HepG2 (cell line): ENCODE data around the gene SYNGR4. TPM values are rescaled to one million over a fixed set of nuclear protein-coding genes. Genes with fewer than 3 reads are reported as not detected.

Source experiments
- ATAC-seq: fragments of 200-7000 bp; cut with Tn5 transposase; 3 replicates; pipeline ENCODE4 v1.9.1; 2020; ENCODE audit warnings: mild to moderate bottlenecking, moderate library complexity
- BruUV-seq: library from RNA; stranded (reverse); fragments of 400-500 nt; replicated peaks from 2 replicates; lab custom pipeline; 2021; lab: Mats Ljungman, UMichigan
- CTCF ChIA-PET: fragments of 300-600 bp; formaldehyde crosslinking; extraction: SDS; loops from one replicate; lab custom pipeline; 2021; ENCODE audit warnings: low total read pairs, inconsistent platforms, low intra/inter-chr PET ratio; lab: Yijun Ruan, JAX
- POLR2A ChIA-PET: fragments of 350-600 bp; sonication (Branson Sonifier 250); formaldehyde crosslinking; loops from one replicate; lab custom pipeline; 2020; ENCODE audit warnings: antibody characterized with exemption, inconsistent platforms; lab: Yijun Ruan, JAX
- DNase-seq: peaks from one replicate; pipeline ENCODE4 v3.0.0-alpha.2; 2015; ENCODE audit warnings: low spot score
- FAIRE-seq: peaks from 3 replicates; lab custom pipeline; 2011; peaks lifted over from hg19 to GRCh38; lab: Jason Lieb, UNC
- H2AFZ ChIP-seq: one replicate; pipeline ENCODE4 v1.6.1; 2011; ENCODE audit warnings: low read length, inconsistent platforms
- H3K27ac ChIP-seq: fragments of 300-600 bp; 3 replicates; pipeline ENCODE4 v1.8.0; 2011; ENCODE audit warnings: mixed run types, mild to moderate bottlenecking, mixed read lengths, low read length, inconsistent platforms; ENCODE audit not compliant: insufficient read depth; ENCODE audit errors: extremely low read length
- H3K27me3 ChIP-seq, 2 experiments: fragments of 200-600 bp in 1 of 2; 2 replicates in 1 of 2; 3 replicates in 1 of 2; pipeline versions ENCODE4 v1.6.0 to v1.8.0; 2011; ENCODE audit warnings: low read length in 2 of 2, mild to moderate bottlenecking in 2 of 2, moderate library complexity in 2 of 2, inconsistent platforms in 1 of 2; ENCODE audit not compliant: insufficient read depth in 2 of 2, control insufficient read depth in 1 of 2
- H3K36me3 ChIP-seq, 2 experiments: fragments of 200-600 bp in 1 of 2; replicated peaks in 1 of 2; 2 replicates in 1 of 2; 3 replicates in 1 of 2; pipeline versions ENCODE4 v1.5.1 to v1.8.0; 2011; ENCODE audit warnings: low read length in 2 of 2, inconsistent platforms in 1 of 2; ENCODE audit not compliant: insufficient read depth in 2 of 2, control insufficient read depth in 1 of 2
- H3K4me1 ChIP-seq: 2 replicates; pipeline ENCODE4 v1.5.1; 2012; ENCODE audit warnings: low read length, inconsistent platforms; ENCODE audit not compliant: insufficient read depth
- H3K4me2 ChIP-seq: 2 replicates; pipeline ENCODE4 v1.6.0; 2011; ENCODE audit warnings: low read depth, low read length, inconsistent platforms
- H3K4me3 ChIP-seq, 3 experiments: fragments of 200-600 bp in 1 of 3; sonication (generic), shearing (Covaris generic) in 1 of 3; replicated peaks in 1 of 3; 2 replicates each; pipeline ENCODE4 v1.5.1; 2011 to 2016; ENCODE audit warnings: low read length in 3 of 3, inconsistent platforms in 2 of 3, low read depth in 2 of 3, mild to moderate bottlenecking in 2 of 3, control low read depth in 1 of 3, mixed read lengths in 1 of 3; ENCODE audit not compliant: insufficient read depth in 1 of 3
- H3K79me2 ChIP-seq: one replicate; pipeline ENCODE4 v1.6.1; 2011; ENCODE audit warnings: low read length, inconsistent platforms; ENCODE audit not compliant: insufficient read depth
- H3K9ac ChIP-seq: 2 replicates; pipeline ENCODE4 v1.6.0; 2011; ENCODE audit warnings: mild to moderate bottlenecking, low read depth, low read length, inconsistent platforms; ENCODE audit not compliant: insufficient read depth
- H3K9me3 ChIP-seq: 2 replicates; pipeline ENCODE4 v1.5.1; 2012; ENCODE audit warnings: mild to moderate bottlenecking, low read length
- H4K20me1 ChIP-seq: 2 replicates; pipeline ENCODE4 v1.6.0; 2011; ENCODE audit warnings: inconsistent platforms, mild to moderate bottlenecking, low read length, moderate library complexity; ENCODE audit not compliant: insufficient read depth
- BRCA1 ChIP-seq: sonication (generic); formaldehyde crosslinking; IDR thresholded peaks from 2 replicates; pipeline ENCODE4 v1.4.0; 2020; ENCODE audit warnings: missing genetic modification reagents
- E2F1 ChIP-seq: sonication (generic); formaldehyde crosslinking; IDR thresholded peaks from 2 replicates; pipeline ENCODE4 v1.5.0; 2020; ENCODE audit warnings: missing genetic modification reagents
- EEA1 ChIP-seq: sonication (generic); formaldehyde crosslinking; IDR thresholded peaks from 2 replicates; pipeline ENCODE4 v1.5.1; 2020; ENCODE audit warnings: mild to moderate bottlenecking, missing genetic modification reagents, borderline replicate concordance
- ETS1 ChIP-seq: sonication (generic); formaldehyde crosslinking; IDR thresholded peaks from 2 replicates; pipeline ENCODE4 v1.4.0; 2020; ENCODE audit warnings: missing genetic modification reagents
- HDAC6 ChIP-seq: fragments of 200-600 bp; sonication (generic); IDR thresholded peaks from 2 replicates; pipeline ENCODE4 v1.7.0; 2017; ENCODE audit warnings: mild to moderate bottlenecking, antibody characterized with exemption, low read length, low read depth
- NFIC ChIP-seq: IDR thresholded peaks from 2 replicates; pipeline ENCODE4 v1.6.1; 2012; ENCODE audit warnings: mild to moderate bottlenecking, low read length, inconsistent platforms
- RBM39 ChIP-seq: fragments of 200-400 bp; formaldehyde crosslinking; IDR thresholded peaks from one replicate; pipeline ENCODE4 v1.6.1; 2018; ENCODE audit warnings: antibody characterized with exemption, mild to moderate bottlenecking, low read depth, low read length; ENCODE audit not compliant: poor library complexity, severe bottlenecking
- XRCC5 ChIP-seq: fragments of 200-400 bp; formaldehyde crosslinking; optimal IDR thresholded peaks from 2 replicates; pipeline ENCODE3; 2017; ENCODE audit warnings: mild to moderate bottlenecking, low read length
- ZBTB8A ChIP-seq: sonication (generic); formaldehyde crosslinking; IDR thresholded peaks from 2 replicates; pipeline ENCODE4 v1.4.0; 2020; ENCODE audit warnings: mild to moderate bottlenecking, low read depth, missing genetic modification reagents, borderline replicate concordance
- ZNF749 ChIP-seq: sonication (generic); formaldehyde crosslinking; IDR thresholded peaks from 2 replicates; pipeline ENCODE4 v1.8.0; 2022; ENCODE audit warnings: mild to moderate bottlenecking, missing genetic modification reagents, moderate library complexity, borderline replicate concordance
- WGBS: methylation state at CpG from one replicate; pipeline ENCODE4 v1.1.6; 2017; ENCODE audit warnings: low lambda C conversion rate; 5-methylcytosine and 5-hydroxymethylcytosine counted together
- in situ Hi-C: cut with HindIII; loops from 2 replicates; pipeline ENCODE4 v1.10.0; 2017; ENCODE audit warnings: low pct_unique_long_range_greater_than_20kb; ENCODE audit not compliant: extremely low pct_ligation_motif_present
- intact Hi-C: fragments of 100-400 bp; cut with micrococcal nuclease; formaldehyde crosslinking; loops from one replicate; pipeline ENCODE4 v1.10.0; 2022; ENCODE audit not compliant: unreplicated experiment
- polyA plus RNA-seq, 8 experiments: library from polyadenylated mRNA; depleted of rRNA in 3 of 8; stranded (reverse) in 7 of 8; unstranded in 1 of 8; fragments of >200 nt; fragmentation: Illumina TruSeq in 4 of 8; extraction: Trizol in 4 of 8; gene quantifications; 2 replicates each; pipeline versions ENCODE4 v1.2.1 to v1.2.3, GENCODE V29; 2011 to 2016; ENCODE audit warnings: low read depth in 4 of 8, missing spikeins in 1 of 8, mixed read lengths in 1 of 8; ENCODE audit not compliant: insufficient read depth in 1 of 8
- total RNA-seq, 5 experiments: library from RNA; depleted of rRNA; stranded (reverse); fragments of >200 nt; fragmentation: Illumina TruSeq; extraction: Trizol; gene quantifications; 2 replicates each; pipeline ENCODE4 v1.2.3, GENCODE V29; 2016; ENCODE audit warnings: low read depth in 1 of 5

Gene SYNGR4
- total and polyA plus RNA-seq, 2 of the 13 experiments (the other 11 are each of a cell fraction or from before 2014, with no cell fraction given): not detected

GRCh38 chr19:48321372-48321621 is 42.9 kb upstream of the SYNGR4 start:
- POLR2A ChIA-PET: no interaction called here
- Histone ChIP-seq H3K9me3 (no peaks in the 10 kb centered on the region), H3K27ac (no peak overlapping the region), H3K4me1 (peaks cover 63% of the 10 kb centered on the region)
- no peak for ATAC-seq
- TF ChIP-seq BRCA1 (CRISPR knock-in tag): no peak
- no peak for TF ChIP-seq NFIC
- TF ChIP-seq ZBTB8A (CRISPR knock-in tag): no peak
- TF ChIP-seq XRCC5: no peak
- TF ChIP-seq ZNF749: no peak
- TF ChIP-seq HDAC6: no peak
- TF ChIP-seq E2F1 (CRISPR knock-in tag): no peak
- TF ChIP-seq EEA1 (CRISPR knock-in tag): no peak
- no peak for TF ChIP-seq RBM39
- TF ChIP-seq ETS1 (CRISPR knock-in tag): no peak
- TF ChIP-seq, all 625 proteins: peak for 0
- FAIRE-seq (no peak), DNase-seq (no peak)
- Histone ChIP-seq H3K79me2 (no peaks in the 10 kb centered on the region), H4K20me1 (no peaks in the 10 kb centered on the region), H3K9ac (no peak overlapping the region), H3K27me3 (no peaks in the 10 kb centered on the region), H3K36me3 (no peaks in the 10 kb centered on the region), H3K4me3 (no peak overlapping the region), H2AFZ (no peak overlapping the region), H3K4me2 (no peak overlapping the region)
- intact Hi-C loops: loop anchor here (2.0 to 5.0 kb wide), 2 partner anchors 28 to 71 kb away; partner anchors contain the start of genes GRIN2D and KDELR1
- no TSS peak for BruUV-seq
- in situ Hi-C loops: no loop called here
- CTCF ChIA-PET: no interaction called here
- WGBS: 74% methylated on average over 22 of the region's 22 CpGs
